ENCODE measurements around the gene OPN4. TPM values are rescaled to one million over a fixed set of nuclear protein-coding genes. Genes with fewer than 3 reads are reported as not detected.
"Not testable (repeated sequence)": the region's sequence is repeated elsewhere in the genome, so short reads cannot be mapped to it uniquely, and the experiment has no call there.

The OPN4 gene
- total and polyA plus RNA-seq, 10 donors, result not detected

- H3K36me3 ChIP-seq, result no peaks in the 10 kb centered on the region
- no peak overlapping the region for H3K27ac ChIP-seq
- peaks cover 0 to 8% (median 0%) of the 10 kb centered on the region in 8 donors for H3K9me3 ChIP-seq
- TF ChIP-seq POLR2AphosphoS5 (IDR thresholded peaks at IDR 0.05), result no peak
- H3K4me3 ChIP-seq, result no peak overlapping the region
- 82 to 94% (median 91%) methylated on average over 2 to 5 of the region's 5 CpGs for WGBS, 5 donors
- DNase-seq, result peak; percentile 56
- H3K27me3 ChIP-seq (replicated peaks in 1 of 7), result peaks cover 0 to 22% (median 0%) of the 10 kb centered on the region in 7 donors
- peaks cover 0 to 20% (median 5%) of the 10 kb centered on the region in 6 donors for H3K4me1 ChIP-seq
- intact Hi-C loops (cut with DNase I; ENCODE audit: low total_unique reads), result no loop called here
These were observed 9.4 kb upstream of the OPN4 start for GRCh38 chr10:86644794-86645445.

- H3K4me3 ChIP-seq; H3K27ac ChIP-seq; intact Hi-C loops (cut with DNase I; ENCODE audit: low total_unique reads); H3K9me3 ChIP-seq; H3K36me3 ChIP-seq; DNase-seq: not testable (repeated sequence)
- H3K27me3 ChIP-seq (replicated peaks in 1 of 7), result peaks cover 0 to 21% (median 0%) of the 10 kb centered on the region in 7 donors
- peaks cover 0 to 20% (median 5%) of the 10 kb centered on the region in 6 donors for H3K4me1 ChIP-seq
- 92 to 98% (median 95%) methylated on average over 5 of the region's 5 CpGs for WGBS, 5 donors
These were observed 8.7 kb upstream of the OPN4 start for GRCh38 chr10:86645621-86646165.

GRCh38 chr10:86646532-86646931 lies 7.8 kb upstream of the OPN4 start:
- H3K36me3 ChIP-seq, result no peaks in the 10 kb centered on the region
- H3K27ac ChIP-seq, result no peak overlapping the region
- no peak for DNase-seq
- WGBS, 5 donors, result 89 to 97% (median 91%) methylated on average over 5 of the region's 5 CpGs
- H3K9me3 ChIP-seq, result no peaks in the 10 kb centered on the region
- no peak overlapping the region for H3K4me3 ChIP-seq
- peaks cover 0 to 27% (median 0%) of the 10 kb centered on the region in 7 donors for H3K27me3 ChIP-seq (replicated peaks in 1 of 7)
- intact Hi-C loops (cut with DNase I; ENCODE audit: low total_unique reads), result no loop called here
- no peak for TF ChIP-seq POLR2A (IDR thresholded peaks at IDR 0.05)
- no peak for TF ChIP-seq CTCF (IDR thresholded peaks at IDR 0.05 in 8 of 11, conservative IDR thresholded peaks at IDR 0.05 in 3 of 11)
- TF ChIP-seq POLR2AphosphoS5 (IDR thresholded peaks at IDR 0.05), result no peak
- H3K4me1 ChIP-seq, result peaks cover 0 to 20% (median 5%) of the 10 kb centered on the region in 6 donors

GRCh38 chr10:86646933-86647332 lies 7.4 kb upstream of the OPN4 start:
- Histone ChIP-seq H3K36me3 (no peaks in the 10 kb centered on the region), H3K4me3 (no peak overlapping the region), H3K27ac (no peak overlapping the region), H3K4me1 (peaks cover 0 to 20% (median 5%) of the 10 kb centered on the region in 6 donors), H3K27me3 (replicated peaks in 1 of 7) (peaks cover 0 to 31% (median 0%) of the 10 kb centered on the region in 7 donors), H3K9me3 (no peaks in the 10 kb centered on the region)
- no peak for TF ChIP-seq POLR2AphosphoS5 (IDR thresholded peaks at IDR 0.05)
- no peak for TF ChIP-seq POLR2A (IDR thresholded peaks at IDR 0.05)
- TF ChIP-seq CTCF (IDR thresholded peaks at IDR 0.05 in 8 of 11, conservative IDR thresholded peaks at IDR 0.05 in 3 of 11), result no peak
- intact Hi-C loops (cut with DNase I; ENCODE audit: low total_unique reads), result no loop called here
- 80 to 94% (median 81%) methylated on average over 5 to 6 of the region's 6 CpGs for WGBS, 5 donors
- DNase-seq, result no peak
